ENCODE data around the gene TSSC4. TPM values are rescaled to one million over a fixed set of nuclear protein-coding genes. Genes with fewer than 3 reads are reported as not detected.
A peak's percentile ranks its signal among the peaks of the same experiment; 100 is the strongest.

Gene TSSC4
- total and polyA plus RNA-seq, 9 donors: 25.2 to 36.7 (median 27.3) TPM

- H3K4me1 ChIP-seq (ENCODE audit: control insufficient read depth, insufficient read depth, low read length): peaks cover 33% of the 10 kb centered on the region
- H3K9me3 ChIP-seq (replicated peaks; ENCODE audit: control insufficient read depth, low read depth, low read length): peaks cover 2% of the 10 kb centered on the region
- DNase-seq: no peak
- H3K27ac ChIP-seq (ENCODE audit: low read length): no peak overlapping the region
- H3K4me3 ChIP-seq (ENCODE audit: low read length): no peak overlapping the region
- no peaks in the 10 kb centered on the region for H3K27me3 ChIP-seq (ENCODE audit: control insufficient read depth, insufficient read depth, low read length)
- WGBS (ENCODE audit: insufficient coverage): 69% methylated on average over 10 of the region's 17 CpGs
- H3K36me3 ChIP-seq (ENCODE audit: control insufficient read depth, insufficient read depth, low read length): no peaks in the 10 kb centered on the region
Measured at GRCh38 chr11:2367266-2368160, 33.0 kb upstream of the TSSC4 start.

GRCh38 chr11:2368178-2368850 lies 32.2 kb upstream of the TSSC4 start:
- H3K36me3 ChIP-seq (ENCODE audit: control insufficient read depth, insufficient read depth, low read length): no peaks in the 10 kb centered on the region
- WGBS (ENCODE audit: insufficient coverage): 91% methylated on average over 6 of the region's 7 CpGs
- no peaks in the 10 kb centered on the region for H3K27me3 ChIP-seq (ENCODE audit: control insufficient read depth, insufficient read depth, low read length)
- H3K4me1 ChIP-seq (ENCODE audit: control insufficient read depth, insufficient read depth, low read length): peaks cover 25% of the 10 kb centered on the region
- peaks cover 2% of the 10 kb centered on the region for H3K9me3 ChIP-seq (replicated peaks; ENCODE audit: control insufficient read depth, low read depth, low read length)
- DNase-seq: no peak
- H3K4me3 ChIP-seq (ENCODE audit: low read length): no peak overlapping the region
- no peak overlapping the region for H3K27ac ChIP-seq (ENCODE audit: low read length)

DNA sequence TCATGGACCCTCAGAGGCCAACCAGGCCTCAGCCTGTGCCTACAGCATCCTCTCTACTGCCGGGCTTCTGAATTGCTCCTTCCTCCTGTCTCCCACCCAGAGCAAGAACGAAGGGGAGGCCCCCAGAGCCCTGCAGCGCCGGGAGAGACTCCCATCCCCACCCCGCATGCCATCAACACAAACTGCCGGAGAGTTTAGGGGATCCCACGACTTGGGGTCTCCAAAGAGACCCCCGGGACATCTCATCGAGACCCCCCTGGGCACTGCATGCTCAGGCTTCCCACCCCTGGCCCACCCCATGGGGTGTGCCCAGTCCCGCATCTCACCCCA lies 31.7 kb upstream of the TSSC4 start:
- peaks cover 20% of the 10 kb centered on the region for H3K4me1 ChIP-seq (ENCODE audit: control insufficient read depth, insufficient read depth, low read length)
- no peak overlapping the region for H3K27ac ChIP-seq (ENCODE audit: low read length)
- H3K9me3 ChIP-seq (replicated peaks; ENCODE audit: control insufficient read depth, low read depth, low read length): peaks cover 2% of the 10 kb centered on the region
- DNase-seq: no peak
- no peak overlapping the region for H3K4me3 ChIP-seq (ENCODE audit: low read length)
- H3K36me3 ChIP-seq (ENCODE audit: control insufficient read depth, insufficient read depth, low read length): no peaks in the 10 kb centered on the region
- no peaks in the 10 kb centered on the region for H3K27me3 ChIP-seq (ENCODE audit: control insufficient read depth, insufficient read depth, low read length)
- 77% methylated on average over 10 of the region's 10 CpGs for WGBS (ENCODE audit: insufficient coverage)

GRCh38 chr11:2369320-2369719 lies 31.2 kb upstream of the TSSC4 start:
- Histone ChIP-seq H3K4me3 (ENCODE audit: low read length) (no peak overlapping the region), H3K4me1 (ENCODE audit: control insufficient read depth, insufficient read depth, low read length) (peaks cover 17% of the 10 kb centered on the region), H3K27me3 (ENCODE audit: control insufficient read depth, insufficient read depth, low read length) (no peaks in the 10 kb centered on the region), H3K9me3 (replicated peaks; ENCODE audit: control insufficient read depth, low read depth, low read length) (peaks cover 2% of the 10 kb centered on the region), H3K36me3 (ENCODE audit: control insufficient read depth, insufficient read depth, low read length) (no peaks in the 10 kb centered on the region), H3K27ac (ENCODE audit: low read length) (no peak overlapping the region)
- WGBS (ENCODE audit: insufficient coverage): 81% methylated on average over 12 of the region's 12 CpGs
- no peak for DNase-seq

DNA sequence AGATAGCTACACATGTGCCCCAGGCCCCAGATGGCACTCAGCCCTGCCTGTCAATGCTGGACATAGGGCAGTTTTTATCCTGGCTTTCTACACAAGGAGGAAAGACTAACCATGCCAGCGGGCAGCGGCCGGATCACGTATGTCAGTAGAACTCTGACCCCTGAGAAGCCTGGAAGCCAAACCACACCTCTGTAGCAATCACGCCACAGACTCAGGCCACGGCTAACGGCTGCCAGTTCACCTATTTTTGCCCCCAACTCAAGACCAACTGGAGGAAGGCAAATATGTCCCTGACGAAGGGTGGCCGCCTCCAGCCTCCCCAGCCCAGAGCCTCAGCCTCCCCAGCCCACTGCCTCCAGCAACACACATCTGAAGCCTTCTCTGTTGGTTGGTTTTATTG lies 30.7 kb upstream of the TSSC4 start:
- Histone ChIP-seq H3K36me3 (ENCODE audit: control insufficient read depth, insufficient read depth, low read length) (no peaks in the 10 kb centered on the region), H3K27ac (ENCODE audit: low read length) (no peak overlapping the region), H3K4me3 (ENCODE audit: low read length) (no peak overlapping the region), H3K27me3 (ENCODE audit: control insufficient read depth, insufficient read depth, low read length) (no peaks in the 10 kb centered on the region), H3K9me3 (replicated peaks; ENCODE audit: control insufficient read depth, low read depth, low read length) (peaks cover 2% of the 10 kb centered on the region), H3K4me1 (ENCODE audit: control insufficient read depth, insufficient read depth, low read length) (peaks cover 17% of the 10 kb centered on the region)
- no peak for DNase-seq
- WGBS (ENCODE audit: insufficient coverage): 74% methylated on average over 5 of the region's 9 CpGs

DNA sequence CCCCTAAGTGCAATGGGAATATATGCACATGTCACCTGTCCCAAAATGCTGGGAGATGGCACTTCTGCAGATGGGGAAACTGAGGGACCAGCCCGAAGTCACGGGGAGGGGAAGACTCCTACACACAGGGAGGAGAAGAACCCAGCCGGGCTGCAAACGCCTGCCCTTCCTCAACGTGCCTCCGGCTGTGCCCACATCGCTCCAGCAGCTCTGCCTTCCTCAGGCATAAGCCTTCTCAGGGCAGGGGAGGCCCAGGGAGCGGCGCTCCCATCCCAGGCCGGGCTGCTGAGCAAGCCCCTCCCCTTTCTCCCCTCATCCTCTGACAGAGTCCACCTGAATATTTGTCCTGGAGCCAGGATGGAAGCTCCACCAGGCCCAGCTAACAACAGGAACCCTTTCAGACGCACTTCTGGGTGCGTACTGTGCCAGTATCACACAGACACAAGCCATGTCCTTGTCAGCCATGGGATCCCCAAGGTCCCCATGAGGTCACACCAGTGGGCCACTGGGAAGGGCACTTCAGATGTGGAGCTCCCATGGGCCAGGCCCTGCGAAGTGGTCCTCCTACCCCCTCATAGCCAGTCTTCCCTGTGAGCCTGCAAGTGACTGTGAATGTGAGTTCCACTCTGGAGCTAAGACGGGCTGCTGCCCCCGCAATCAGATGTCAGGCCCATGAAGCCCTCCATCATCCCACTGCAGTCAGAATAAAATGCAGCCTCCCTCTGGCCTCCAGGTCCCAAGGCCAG lies 25.9 kb upstream of the TSSC4 start:
- Histone ChIP-seq H3K36me3 (ENCODE audit: control insufficient read depth, insufficient read depth, low read length) (peaks cover 1% of the 10 kb centered on the region), H3K4me1 (ENCODE audit: control insufficient read depth, insufficient read depth, low read length) (peaks cover 22% of the 10 kb centered on the region), H3K9me3 (replicated peaks; ENCODE audit: control insufficient read depth, low read depth, low read length) (peaks cover 2% of the 10 kb centered on the region), H3K4me3 (ENCODE audit: low read length) (no peak overlapping the region), H3K27me3 (ENCODE audit: control insufficient read depth, insufficient read depth, low read length) (no peaks in the 10 kb centered on the region), H3K27ac (ENCODE audit: low read length) (peak overlapping the region; percentile 55)
- DNase-seq: no peak
- WGBS (ENCODE audit: insufficient coverage): 84% methylated on average over 15 of the region's 15 CpGs

GRCh38 chr11:2375341-2375853 lies 25.2 kb upstream of the TSSC4 start:
- WGBS (ENCODE audit: insufficient coverage): 83% methylated on average over 6 of the region's 6 CpGs
- no peak for DNase-seq
- no peak overlapping the region for H3K4me3 ChIP-seq (ENCODE audit: low read length)
- peaks cover 2% of the 10 kb centered on the region for H3K9me3 ChIP-seq (replicated peaks; ENCODE audit: control insufficient read depth, low read depth, low read length)
- H3K27me3 ChIP-seq (ENCODE audit: control insufficient read depth, insufficient read depth, low read length): no peaks in the 10 kb centered on the region
- H3K27ac ChIP-seq (ENCODE audit: low read length): peak overlapping the region; percentile 55
- peaks cover 7% of the 10 kb centered on the region for H3K36me3 ChIP-seq (ENCODE audit: control insufficient read depth, insufficient read depth, low read length)
- peaks cover 30% of the 10 kb centered on the region for H3K4me1 ChIP-seq (ENCODE audit: control insufficient read depth, insufficient read depth, low read length)

DNA sequence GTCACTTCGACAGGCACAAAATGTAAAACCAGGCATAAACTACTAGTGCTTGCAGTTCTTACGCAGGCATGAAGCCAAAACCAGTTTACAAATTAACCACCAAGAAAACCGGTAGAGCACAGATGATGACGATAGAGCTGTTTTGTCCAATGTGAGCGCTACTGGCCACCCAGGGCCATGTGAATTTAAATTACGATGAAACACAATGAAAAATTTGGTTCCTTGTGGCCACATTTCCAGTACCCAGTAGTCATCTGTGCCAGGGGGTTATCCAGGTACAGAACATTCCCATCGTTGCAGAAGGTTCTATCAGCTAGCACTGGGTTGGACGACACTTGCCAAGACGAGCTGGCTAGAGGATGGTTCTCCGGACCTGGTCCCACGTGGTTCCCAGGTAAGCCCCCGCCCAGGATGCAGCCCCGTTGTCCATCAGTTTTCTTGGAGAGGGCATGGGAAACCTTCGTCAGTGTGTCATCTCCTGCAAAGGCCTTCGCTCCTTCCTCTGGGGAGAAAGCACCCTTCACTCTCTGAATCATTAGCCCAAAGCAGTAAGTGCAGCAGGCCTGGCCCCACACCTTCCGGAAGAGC lies 24.5 kb upstream of the TSSC4 start:
- H3K27ac ChIP-seq (ENCODE audit: low read length): peak overlapping the region; percentile 20
- WGBS (ENCODE audit: insufficient coverage): 91% methylated on average over 14 of the region's 16 CpGs
- DNase-seq: no peak

DNA sequence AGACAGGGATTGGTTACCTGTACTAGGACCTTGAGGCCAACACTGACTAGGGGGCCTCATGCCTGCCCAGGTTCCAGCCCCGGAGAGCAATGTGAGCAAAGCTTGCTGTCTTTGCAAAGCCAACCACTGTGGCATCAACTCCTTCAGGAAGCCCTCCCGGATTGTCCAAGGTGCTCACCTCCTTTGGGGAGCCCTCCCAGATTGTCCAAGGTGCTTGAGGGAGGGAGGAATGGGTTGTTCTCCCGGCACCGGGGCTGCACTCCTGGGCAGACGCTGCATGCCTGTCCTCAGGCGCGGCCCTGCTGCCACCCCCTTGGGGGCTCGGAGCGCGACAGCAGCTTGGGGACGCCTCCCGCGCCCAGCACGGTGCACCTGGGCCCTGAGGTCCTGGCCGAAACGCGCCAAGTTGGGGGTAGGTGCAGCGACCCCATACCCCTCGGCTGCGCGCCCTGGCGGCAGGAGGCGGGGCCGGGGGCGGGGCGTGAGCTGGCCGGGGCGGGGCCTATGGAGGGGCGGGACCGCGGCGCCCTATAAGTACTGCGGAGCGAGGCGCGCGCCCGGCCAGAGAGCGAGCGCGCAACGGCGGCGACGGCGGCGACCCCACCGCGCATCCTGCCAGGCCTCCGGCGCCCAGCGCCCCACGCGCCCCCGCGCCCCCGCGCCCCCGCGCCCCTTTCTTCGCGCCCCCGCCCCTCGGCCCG lies 23.6 kb upstream of the TSSC4 start, which contains the start of gene CD81:
Gene CD81 (plus strand): TSS at position 560 of the 701 bp plus-strand sequence. CDS start 240 bp downstream, outside the sequence.
- no peaks in the 10 kb centered on the region for H3K27me3 ChIP-seq (ENCODE audit: control insufficient read depth, insufficient read depth, low read length)
- peak within 1 kb of the TSS; percentile 97 for H3K4me3 ChIP-seq (ENCODE audit: low read length)
- peak; percentile 57 for DNase-seq
- no peaks in the 10 kb centered on the region for H3K9me3 ChIP-seq (replicated peaks; ENCODE audit: control insufficient read depth, low read depth, low read length)
- peak within 1 kb of the TSS; percentile 99 for H3K27ac ChIP-seq (ENCODE audit: low read length)
- 4% methylated on average over 56 of the region's 65 CpGs for WGBS (ENCODE audit: insufficient coverage)
- peaks cover 45% of the 10 kb centered on the region for H3K4me1 ChIP-seq (ENCODE audit: control insufficient read depth, insufficient read depth, low read length)
- peaks cover 22% of the 10 kb centered on the region for H3K36me3 ChIP-seq (ENCODE audit: control insufficient read depth, insufficient read depth, low read length)

More for the DNA sequence above, 24.5 kb upstream of the TSSC4 start:
- Histone ChIP-seq H3K27me3 (ENCODE audit: control insufficient read depth, insufficient read depth, low read length) (no peaks in the 10 kb centered on the region), H3K4me1 (ENCODE audit: control insufficient read depth, insufficient read depth, low read length) (peaks cover 37% of the 10 kb centered on the region), H3K9me3 (replicated peaks; ENCODE audit: control insufficient read depth, low read depth, low read length) (peaks cover 2% of the 10 kb centered on the region), H3K36me3 (ENCODE audit: control insufficient read depth, insufficient read depth, low read length) (peaks cover 14% of the 10 kb centered on the region), H3K4me3 (ENCODE audit: low read length) (no peak overlapping the region)
